Upper lobe of left lung (tissue), 4 donors: ENCODE results near the gene SCAF4.

ENCODE experiments used
- CTCF ChIP-seq, 6 experiments: fragments of 450-650 bp in 4 of 6; fragments of 200-600 bp in 2 of 6; sonication (generic) in 2 of 6; IDR thresholded peaks; one replicate each; pipeline ENCODE4 v1.5.1; 2016 to 2019; ENCODE audit warnings: antibody characterized with exemption in 6 of 6
- EP300 ChIP-seq, 4 donors: sonication (generic); formaldehyde crosslinking; IDR thresholded peaks; one replicate each; pipeline ENCODE4 v1.5.1; 2017; ENCODE audit warnings: antibody characterized with exemption in 4 of 4, control low read depth in 2 of 4
- POLR2A ChIP-seq, 4 donors: fragments of 450-650 bp; IDR thresholded peaks; one replicate each; pipeline ENCODE4 v1.5.1; 2016 to 2017; ENCODE audit warnings: antibody characterized with exemption in 4 of 4, mild to moderate bottlenecking in 2 of 4

DNA sequence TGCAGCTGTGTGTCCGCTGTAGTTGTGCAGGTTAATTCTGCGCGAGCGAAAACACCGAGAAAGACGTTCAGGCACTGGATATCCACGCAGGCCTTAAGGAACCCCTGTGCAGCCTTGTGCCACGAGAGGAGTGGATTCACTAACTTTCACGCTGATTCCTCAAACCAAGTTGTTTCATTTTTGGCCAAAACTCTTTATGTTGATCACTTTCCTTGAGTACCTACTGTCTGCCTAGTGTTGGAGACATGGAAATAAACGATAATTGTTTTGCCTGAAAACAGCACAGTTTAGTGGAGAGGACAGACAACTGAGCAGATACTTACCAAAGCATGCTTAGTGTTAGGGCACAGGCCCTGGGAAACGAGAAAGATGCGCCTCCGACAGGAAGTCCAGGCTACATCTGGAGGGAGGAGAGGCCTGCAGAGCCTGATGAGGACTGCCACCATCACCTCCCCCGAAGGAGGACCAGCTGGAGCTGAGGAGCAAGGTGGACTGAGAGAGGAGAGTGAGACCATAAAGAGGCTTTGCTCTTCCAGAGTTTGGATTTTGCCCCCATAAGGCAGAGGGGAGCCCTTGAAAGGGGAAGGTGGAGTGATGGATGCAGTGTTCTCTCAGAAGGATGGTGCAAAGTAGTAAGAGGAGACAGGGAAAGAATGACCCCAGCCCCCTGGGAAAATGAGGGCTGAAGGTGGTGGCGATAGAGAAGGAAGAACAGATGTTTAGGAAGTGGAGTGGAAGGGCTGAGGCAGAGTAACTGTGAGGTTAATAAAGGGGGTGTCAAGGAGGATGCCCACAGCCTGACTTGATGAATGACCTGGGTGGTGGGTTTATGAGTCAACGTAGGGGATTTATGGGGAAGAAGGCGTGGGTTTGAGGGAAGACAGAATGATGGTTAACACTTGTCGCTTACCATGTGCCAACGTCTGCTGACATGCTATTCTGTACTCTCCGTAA is 956 bp upstream of the SCAF4 start:
- TF ChIP-seq CTCF (IDR thresholded peaks at IDR 0.05): no peak
- TF ChIP-seq POLR2A (IDR thresholded peaks at IDR 0.05): no peak
- no peak for TF ChIP-seq EP300 (IDR thresholded peaks at IDR 0.05)
